Forelimb muscle (tissue), 1 donor: Measurements from ENCODE around the gene FATE1. TPM values are rescaled to one million over a fixed set of nuclear protein-coding genes. Genes with fewer than 3 reads are reported as not detected.
"Not testable (repeated sequence)": the region's sequence is repeated elsewhere in the genome, so short reads cannot be mapped to it uniquely, and the experiment has no call there.

Experiments used
- DNase-seq: peaks from one replicate; pipeline ENCODE4 v3.0.0-alpha.2; 2013; ENCODE audit warnings: low read depth
- polyA plus RNA-seq: library from polyadenylated mRNA; unstranded; fragments of 120-200 nt; gene quantifications from one replicate; pipeline ENCODE4 v1.2.1, GENCODE V29; 2013; ENCODE audit not compliant: insufficient read length

The FATE1 gene, protein sequence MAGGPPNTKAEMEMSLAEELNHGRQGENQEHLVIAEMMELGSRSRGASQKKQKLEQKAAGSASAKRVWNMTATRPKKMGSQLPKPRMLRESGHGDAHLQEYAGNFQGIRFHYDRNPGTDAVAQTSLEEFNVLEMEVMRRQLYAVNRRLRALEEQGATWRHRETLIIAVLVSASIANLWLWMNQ
- 1.2 TPM for polyA plus RNA-seq

DNA sequence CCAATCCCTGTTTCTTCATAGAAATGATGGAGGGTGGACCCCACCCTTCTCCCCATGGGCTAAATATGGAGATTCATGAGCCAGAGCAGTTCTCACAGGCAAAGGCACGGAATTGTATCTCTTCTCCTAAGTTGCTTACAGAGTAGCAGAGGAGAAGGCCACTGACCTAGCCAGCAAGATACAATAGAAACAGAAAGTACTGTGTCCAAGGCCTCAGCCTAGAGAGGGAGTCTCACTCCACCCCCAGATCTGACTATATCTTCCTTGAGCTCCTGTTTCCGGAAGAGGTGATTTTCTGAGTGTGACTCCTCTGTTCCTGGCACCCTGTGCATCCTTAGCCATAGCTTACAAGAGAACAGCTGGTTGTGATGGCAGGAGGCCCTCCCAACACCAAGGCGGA lies at the start of gene FATE1:
Gene FATE1, plus strand, starts transcription at position 284 of the 400 bp plus-strand sequence. Its CDS starts 85 bp downstream, at position 369.
- no peak for DNase-seq

DNA sequence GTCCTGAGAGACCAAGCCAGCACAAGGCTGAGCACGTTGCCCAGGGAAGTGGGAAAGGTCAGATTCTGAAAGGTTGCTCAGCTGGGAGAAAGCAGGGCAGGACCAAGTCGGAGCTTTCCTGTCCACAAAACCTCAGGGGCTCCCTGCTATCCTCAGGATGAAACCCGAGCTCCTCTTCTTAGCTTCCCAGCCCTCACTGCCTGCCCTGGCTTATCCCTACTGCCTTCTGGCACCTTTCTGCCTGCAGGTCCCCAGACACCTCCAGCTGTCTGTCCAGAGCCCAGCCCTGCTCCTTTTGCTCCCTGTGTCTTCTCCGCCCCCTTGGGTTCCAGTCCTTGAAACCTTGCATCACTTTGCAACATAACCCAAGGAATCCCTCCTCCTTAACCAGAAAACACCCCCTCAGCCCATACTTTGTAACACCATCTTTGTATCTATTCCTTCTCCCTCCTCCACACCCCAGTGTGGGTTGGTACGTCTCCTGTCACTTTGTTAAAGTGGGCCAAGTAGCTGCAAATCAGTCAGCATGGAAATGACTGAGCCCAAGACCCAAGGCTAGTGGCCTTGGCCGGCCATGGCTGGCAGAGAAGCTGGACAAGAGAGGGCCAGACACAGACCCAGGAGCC lies 40.6 kb upstream of the FATE1 start:
- DNase-seq, result no peak

DNA sequence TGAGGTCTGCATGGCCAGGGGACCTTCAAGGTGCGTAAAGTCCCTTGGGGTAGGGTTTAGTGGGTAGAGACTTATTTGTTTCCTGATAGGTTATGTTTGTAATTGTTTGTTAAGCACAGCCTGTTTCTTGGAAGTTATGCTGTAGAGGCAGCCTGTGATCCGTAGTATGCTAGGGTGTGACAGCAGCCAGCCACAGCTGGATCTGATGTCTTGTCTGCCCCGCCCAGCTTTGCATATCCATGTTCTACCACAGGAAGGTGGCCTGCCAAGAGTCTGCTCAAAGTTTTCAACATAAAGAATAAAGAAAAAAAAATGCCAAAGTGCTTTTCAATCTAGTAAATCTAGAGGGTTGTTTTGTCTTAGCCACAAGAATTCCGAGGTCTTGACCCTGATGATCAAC lies 39.6 kb upstream of the FATE1 start:
- DNase-seq, result no peak

DNA sequence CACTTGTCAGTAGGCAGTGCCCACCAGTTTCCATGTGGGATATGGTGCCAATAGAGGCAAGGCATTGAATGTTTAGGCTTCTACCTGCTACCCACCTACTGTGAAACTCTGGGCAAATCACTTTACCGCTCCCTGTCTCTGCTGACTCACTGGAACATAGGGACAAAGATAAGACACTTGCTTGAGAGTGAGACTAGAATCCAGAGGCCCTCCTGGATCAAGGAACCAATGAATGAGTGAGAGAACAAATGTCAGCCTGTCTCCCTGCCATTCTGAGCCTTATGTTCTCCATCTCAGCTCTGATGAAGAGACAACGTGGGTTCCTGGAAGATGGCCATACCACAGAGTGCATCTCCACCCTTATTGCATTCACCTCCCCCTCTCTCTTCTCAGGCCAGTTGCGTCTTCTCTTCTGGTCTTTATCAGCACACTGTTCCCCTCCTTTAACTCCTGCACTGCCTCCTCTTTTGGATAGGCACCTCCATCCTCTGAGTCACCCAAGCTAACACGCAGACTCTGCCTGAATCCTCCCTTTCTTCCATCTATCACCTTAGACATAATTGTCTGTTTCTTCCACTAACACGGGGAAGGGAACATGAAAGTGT lies 35.9 kb upstream of the FATE1 start:
- DNase-seq, result no peak

DNA sequence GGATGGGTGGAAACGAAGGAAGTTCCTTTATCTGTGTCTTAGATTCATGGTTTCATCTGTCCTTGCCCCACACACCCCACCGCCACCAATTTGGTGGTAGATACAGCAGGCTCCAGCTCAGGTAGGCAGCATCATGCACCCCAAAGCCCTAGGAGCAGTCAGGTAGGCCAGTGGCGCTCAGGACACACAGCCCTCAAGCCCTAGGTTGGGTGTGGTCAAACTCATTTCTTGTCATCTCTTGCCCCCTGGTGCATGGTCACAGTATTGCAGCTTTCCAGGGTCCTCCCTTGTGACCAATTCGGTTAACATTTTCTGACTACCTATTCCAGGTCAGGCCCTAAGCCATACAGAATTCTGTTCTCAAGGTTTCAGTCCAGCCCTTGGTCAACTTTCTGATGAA lies 35.0 kb upstream of the FATE1 start:
- no peak for DNase-seq

DNA sequence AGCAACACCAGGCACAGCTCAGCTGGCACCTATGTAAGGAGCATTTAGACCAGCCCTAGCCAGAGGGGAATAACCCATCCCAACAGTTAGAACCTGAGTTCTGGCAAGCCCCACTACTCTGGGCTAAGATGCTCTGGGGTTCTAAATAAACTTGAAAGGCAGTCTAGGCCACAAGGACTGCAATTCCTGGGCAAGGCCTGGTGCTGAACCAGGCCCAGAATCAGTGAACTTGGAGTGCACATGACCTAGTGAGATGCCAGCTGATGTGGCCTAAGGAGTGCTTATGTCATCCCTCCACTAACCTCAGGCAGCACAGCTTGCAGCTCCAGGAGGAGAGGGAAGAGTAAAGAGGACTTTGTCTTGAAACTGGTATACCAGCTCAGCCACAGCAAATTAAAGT lies 28.2 kb upstream of the FATE1 start:
- DNase-seq, result no peak

DNA sequence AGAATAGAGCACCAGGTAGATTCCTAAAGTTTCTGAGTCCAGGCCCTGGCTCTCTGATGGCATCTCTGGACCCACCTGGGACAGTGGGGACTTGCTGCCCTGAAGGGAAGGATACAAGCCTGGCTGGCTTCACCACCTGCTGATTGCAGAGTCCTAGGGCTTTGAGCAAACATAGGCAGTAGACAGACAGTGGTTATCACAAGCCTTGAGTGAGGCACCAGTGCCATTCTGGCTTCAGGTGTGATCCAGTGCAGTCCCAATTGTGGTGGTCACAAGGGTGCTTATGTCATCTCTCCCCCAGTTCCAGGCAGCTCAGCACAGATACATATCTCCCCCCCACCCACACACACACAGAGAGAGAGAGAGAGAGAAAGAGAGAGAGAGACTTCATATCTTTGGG lies 27.1 kb upstream of the FATE1 start:
- DNase-seq, result no peak

DNA sequence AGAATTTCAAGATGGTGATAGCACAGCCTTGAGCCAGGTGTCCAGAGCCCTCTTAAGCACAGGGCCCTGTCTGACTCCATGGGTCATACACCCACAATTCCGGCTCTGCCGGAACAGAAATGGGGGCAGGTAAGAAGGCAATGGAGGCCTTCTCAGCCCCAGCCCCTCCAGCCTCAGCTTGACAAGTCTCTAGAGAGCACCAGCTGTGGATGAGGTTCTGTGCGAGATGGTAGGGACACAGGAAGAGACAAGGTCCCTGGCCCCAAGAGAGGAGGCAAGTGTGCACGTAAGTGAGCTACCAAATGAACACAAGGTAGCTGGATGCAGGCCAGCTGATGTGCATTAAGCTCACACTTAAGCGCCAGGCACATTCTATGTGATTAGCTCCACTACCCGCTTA lies 23.0 kb upstream of the FATE1 start:
- no peak for DNase-seq

DNA sequence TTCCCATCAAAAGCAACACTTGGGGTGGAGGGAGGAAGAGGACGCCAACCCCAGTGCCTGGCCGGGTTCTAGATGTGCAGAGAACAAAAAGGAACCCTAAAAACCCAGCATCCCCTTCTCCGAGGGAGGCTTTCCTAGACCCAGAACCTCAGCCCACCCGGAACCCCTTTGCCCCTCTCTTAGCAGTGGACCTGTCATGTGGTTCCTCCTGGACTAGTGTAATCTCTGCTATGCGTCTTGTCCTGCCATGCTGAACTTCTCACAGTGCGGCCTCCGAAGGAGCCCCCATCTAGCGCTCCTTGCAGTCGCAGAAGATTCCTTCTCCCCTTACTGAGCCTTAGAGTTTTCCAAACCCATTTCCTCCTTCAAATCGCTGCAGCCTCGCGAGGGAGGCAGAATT lies 21.7 kb upstream of the FATE1 start:
- DNase-seq, result no peak

DNA sequence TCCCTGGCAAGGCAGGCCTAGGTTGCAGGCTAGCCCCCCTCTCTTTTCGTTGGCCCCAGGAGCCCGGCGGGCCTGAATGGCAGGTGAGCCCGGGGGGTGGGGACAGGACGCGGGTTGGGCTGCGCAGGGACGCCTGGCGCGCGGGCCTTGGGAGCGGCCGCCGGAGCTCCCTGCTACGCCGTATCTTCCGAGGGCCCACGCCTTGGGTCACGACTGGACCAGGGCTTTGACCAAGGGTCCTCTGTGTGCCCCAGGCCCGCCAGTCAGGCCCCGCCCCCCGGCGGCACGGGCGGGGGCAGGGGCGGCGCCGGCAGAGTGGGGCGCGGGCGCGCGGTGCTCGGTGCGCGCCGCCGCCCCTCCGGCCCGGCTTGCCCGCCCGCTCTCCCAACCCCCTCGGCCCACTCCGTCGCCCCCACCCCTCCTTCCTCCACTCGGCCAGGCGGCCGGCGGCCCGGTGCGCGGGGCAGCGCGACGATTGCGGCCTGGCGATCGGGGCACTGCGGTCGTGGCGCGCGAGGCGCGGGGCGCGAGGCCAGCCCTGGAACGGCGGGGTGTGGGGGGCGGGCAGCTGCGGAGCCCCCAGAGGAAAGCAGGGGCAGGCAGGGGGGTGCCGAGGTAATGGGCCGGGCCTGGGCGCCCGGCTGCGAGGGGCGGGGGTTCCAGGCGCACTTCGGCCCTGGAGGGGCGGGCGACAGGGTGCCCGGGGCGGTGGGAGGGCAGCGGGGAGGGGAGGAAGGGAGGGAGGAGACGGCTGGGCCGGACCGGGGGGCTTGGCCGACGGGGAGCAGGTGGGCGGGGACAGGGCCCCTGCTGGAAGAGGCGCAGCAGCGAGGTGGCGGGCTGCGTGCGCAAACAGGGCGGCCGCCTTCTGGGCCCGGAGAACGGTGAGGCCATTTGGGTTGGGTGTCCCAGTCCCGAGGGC lies 20.9 kb upstream of the FATE1 start, which contains the start of gene PRRG3:
Gene PRRG3, plus strand, starts transcription at position 798 of the 922 bp plus-strand sequence. CDS start 3,357 bp downstream, outside the sequence.
- no peak for DNase-seq

DNA sequence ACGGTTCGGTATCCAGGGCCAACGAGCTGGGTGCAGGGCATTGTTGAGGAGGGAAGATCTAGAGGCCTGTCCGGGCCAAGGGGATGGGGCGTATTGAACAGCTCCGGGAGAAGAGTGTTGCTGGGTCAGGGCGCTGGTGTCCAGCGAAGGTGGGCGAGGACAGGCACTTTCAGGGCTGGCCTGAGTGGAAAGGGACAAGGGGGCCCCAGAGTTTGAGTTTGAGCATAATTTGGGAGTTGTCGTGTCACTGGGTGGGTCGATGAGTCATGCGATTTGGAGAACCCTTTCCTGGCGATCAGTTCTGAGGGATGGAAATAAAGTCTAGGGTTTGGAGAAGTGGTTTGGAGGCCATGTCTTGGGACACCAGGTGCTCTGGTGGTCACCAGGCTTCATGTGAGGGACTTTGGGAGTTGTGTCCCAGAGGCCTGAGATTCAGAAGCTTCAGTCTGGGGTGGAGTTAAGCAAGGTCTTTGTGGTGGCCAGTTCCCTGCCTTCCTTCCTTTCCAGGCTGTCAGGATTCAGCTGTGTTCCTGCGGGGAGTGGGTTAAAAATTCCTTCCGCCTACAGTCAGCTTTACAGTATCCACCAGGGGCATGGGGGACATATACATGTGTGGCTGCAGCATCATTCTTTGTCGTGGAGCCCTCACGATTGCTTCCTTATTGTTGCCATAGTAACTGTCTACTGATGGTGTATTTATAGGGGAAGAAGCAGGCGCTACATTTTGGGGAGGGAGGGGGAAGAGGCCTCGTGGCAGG lies 20.1 kb upstream of the FATE1 start:
- no peak for DNase-seq

DNA sequence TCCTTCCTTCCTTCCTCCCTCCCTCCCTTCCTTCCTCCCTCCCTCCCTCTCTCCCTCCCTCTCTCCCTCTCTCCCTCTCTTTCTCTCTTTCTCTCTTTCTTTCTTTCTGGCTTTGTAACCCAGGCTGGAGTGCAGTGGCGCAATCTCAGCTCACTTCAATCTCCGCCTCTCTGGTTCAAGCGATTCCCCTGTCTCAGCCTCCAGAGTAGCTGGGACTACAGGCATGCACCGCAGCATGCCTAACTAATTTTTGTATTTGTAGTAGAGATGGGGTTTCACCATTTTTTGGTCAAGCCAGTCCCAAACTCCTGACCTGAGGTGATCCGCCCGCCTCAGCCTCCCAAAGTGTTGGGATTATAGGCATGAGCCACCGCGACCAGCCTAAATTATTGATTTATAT lies 18.8 kb upstream of the FATE1 start:
- DNase-seq, result not testable (repeated sequence)

DNA sequence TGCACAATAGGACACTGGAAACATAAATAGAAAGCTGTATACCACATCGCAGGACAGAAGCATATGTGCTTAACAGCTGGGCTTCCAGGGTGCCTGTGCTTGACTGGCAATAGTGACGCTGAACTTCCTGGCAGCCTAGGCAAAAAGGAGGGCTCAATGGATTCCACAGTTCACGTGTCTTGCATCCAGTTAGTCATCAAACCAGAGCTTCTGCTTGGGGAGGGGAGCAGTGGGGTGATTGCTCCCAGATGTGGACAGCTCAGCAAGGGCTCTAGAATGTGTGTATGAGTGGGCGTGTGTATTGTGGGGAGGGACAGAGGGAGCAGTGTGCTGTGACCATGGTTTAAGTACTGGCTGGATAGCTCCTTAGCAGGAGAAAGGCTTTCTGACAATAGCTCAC lies 18.3 kb upstream of the FATE1 start:
- DNase-seq, result peak; percentile 74

DNA sequence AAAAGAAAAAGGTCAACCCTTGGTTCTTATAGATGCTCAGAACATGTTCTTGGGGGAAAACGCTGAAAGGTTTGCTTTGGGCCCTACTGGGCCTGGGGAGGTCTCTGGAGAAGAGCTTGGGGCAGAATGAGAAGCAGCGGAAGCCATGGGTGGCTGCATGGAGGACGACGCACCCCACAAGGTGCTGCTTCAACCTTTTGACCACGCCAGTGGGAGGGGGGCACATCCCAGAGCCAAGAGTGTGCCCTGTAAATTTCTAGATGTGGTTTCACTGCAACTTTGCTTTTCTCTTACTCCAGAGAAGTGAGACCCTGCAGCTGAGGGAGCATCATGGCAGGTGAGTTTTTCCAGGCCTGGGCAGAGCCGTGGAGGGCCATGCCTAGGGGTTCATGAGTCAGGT lies 17.4 kb upstream of the FATE1 start:
- no peak for DNase-seq

DNA sequence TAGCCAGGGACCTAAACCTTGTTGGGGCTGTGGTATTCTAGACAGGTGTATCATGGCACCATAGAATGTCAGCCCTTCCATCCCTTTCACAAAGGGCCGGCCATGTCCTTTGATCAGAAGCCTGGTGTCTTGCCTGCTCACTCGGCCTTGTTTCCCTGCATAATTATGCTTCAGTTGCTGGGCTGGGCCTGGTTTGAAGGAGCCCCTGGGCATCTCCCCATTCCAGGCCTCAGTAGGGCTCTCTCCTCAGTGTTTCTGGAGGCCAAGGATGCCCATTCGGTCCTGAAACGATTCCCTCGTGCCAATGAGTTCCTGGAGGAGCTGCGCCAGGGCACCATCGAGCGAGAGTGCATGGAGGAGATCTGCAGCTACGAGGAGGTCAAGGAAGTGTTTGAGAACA lies 16.1 kb upstream of the FATE1 start:
- DNase-seq, result no peak

DNA sequence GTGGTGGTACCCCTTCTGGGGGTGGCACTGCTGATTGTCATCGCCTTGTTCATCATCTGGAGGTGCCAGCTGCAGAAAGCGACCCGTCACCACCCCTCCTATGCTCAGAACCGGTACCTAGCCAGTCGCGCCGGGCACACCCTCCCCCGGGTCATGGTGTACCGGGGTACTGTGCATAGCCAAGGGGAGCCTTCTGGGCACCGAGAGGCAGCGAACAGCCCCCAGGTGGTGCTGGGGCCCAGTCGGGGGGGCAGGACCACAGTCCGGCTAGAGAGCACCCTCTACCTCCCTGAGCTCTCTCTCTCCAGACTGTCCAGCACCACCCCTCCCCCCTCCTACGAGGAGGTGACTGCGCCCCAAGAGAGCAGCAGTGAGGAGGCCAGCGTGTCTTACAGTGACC lies 15.3 kb upstream of the FATE1 start:
- no peak for DNase-seq

DNA sequence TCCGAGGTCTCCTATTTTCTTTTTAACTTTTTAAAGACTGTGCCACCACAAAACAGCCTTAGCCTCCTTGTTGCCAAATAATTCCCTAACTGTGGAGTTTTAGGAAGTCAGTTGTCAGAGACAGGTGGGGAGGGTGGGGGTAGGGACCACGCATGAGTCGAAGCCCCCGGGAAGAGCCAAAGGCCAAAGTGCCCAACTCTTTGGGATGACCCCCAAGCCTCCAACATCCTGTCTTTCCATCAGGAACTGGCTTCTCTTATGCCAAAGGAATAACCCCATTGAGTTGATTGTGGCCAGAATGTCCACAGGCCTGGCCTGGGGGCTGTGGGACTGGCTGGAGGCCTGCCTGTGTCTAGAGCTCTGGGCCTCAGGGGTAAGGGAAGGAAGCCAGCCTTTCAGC lies 14.8 kb upstream of the FATE1 start:
- DNase-seq, result no peak

DNA sequence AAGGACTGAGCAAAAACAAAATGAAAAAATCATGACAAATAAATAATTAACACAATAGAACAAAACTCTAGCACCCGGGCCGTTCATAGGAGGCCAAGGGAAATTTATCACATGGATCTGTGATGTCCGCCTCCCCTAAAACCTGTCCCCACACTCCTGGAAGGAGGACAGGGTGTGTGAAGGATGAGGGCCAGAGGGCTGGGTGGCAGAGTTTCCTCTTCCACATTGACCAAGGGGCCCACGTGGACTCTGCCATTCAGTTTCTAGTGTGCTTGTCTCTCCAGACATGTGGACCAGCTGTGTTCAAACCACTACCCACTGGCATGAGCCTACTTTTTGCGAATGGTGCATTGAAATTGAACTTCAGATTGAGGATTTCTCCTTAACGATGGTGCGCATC lies 14.3 kb upstream of the FATE1 start:
- DNase-seq, result no peak

DNA sequence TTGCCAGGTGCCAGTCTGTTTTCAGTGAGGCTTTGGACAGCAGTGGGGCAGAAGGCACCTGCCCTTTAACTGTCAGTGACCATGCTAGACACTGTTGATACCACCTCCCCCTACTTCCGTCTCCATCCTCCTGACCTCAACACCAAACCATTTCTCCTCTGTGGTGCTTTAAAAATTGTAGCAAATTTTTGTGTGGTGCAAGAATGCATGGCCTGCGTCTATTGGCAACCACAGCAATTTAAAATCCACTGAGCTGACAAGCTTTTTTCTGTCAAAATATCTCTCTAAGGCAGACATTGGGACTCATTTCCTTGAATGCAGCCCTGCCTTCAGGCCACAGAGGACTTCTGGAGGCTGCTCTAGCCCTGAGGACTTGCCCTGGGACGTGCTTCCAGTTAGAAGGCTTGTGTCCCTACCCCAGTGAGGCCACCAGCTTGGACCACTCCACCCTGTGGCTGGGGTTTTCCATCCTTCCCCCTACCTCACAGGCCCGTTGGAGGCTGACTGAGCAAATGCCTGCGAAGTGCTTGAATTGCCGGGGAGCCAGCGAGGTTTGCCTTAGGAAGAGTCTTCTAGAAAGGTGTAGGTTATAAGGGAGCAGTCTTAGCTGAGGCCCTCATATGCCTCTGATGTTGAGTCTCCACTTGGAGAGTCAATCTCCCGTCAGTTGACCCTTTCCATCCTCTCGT lies 13.7 kb upstream of the FATE1 start:
- DNase-seq, result no peak

DNA sequence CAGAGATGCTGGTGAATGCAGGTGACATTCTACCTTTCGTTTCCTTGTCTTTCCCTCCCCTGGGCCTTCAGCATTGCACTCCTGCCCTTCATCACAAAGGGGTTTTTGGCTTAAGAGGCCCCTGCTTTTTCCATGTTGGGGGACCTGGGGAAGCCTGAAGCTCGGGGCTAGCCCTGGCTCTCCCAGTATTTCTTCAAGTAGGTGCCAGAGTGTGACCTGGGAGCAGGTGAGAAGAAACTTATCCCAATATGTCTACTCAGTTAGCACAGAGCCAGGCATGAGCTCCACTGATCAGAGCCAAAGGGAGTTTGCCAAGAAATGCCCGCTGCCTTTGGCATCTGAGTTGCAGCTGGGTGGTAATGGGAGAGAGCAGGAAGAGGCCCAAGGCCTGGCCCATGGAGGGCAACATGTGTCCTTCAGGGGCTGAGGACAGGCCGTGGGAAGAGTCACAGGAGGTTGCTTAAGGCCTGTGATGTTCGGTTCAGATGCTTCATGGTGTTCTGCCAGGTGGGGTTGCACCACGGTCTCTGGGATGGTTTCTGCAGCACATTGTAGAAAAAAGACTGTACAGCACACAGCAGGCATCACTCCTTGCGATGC lies 13.0 kb upstream of the FATE1 start:
- DNase-seq, result no peak

DNA sequence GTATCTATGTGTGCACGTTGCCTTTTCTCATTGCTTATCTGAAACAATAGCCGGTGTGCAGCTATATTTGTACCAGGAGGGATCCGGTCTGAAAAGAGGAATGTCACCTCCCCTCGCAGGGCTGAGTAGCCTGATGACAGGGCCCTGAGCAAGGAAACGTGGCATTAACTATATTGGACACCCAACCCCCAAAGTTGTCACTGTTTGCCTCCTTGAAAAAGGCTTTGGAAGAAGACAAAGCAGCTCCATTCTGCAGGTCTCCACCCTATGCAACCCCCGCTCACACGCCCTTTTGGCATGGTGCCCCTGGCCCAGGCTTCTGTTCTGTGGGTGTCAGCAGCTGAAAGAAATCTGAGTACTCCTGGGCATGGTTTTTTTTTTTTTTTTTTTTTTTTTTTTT lies 12.3 kb upstream of the FATE1 start:
- DNase-seq, result no peak
